Adrenal gland (tissue), 12 donors: ENCODE results near the gene RIPK1. TPM values are rescaled to one million over a fixed set of nuclear protein-coding genes. Genes with fewer than 3 reads are reported as not detected.

Experiments used
- DNase-seq, 7 donors: peaks; one replicate each; pipeline ENCODE4 v3.0.0-alpha.2; 2019 to 2020
- H3K27ac ChIP-seq, 5 donors: fragments of 200-600 bp; sonication (generic) in 4 of 5; 1 replicate in 3 of 5; 2 replicates in 2 of 5; pipeline versions ENCODE4 v1.5.1 to v1.8.0; 2016 to 2020; ENCODE audit warnings: mild to moderate bottlenecking in 1 of 5
- H3K27me3 ChIP-seq: fragments of 200-600 bp; 2 replicates; pipeline ENCODE4 v1.8.0; 2021
- H3K36me3 ChIP-seq, 2 donors: fragments of 200-600 bp; replicated peaks in 1 of 2; 1 replicate in 1 of 2; 2 replicates in 1 of 2; pipeline versions ENCODE4 v1.5.1 to v1.8.0; 2018 to 2022
- H3K4me1 ChIP-seq, 2 donors: fragments of 200-600 bp; replicated peaks in 1 of 2; 1 replicate in 1 of 2; 2 replicates in 1 of 2; pipeline versions ENCODE4 v1.5.1 to v1.8.0; 2018 to 2021
- H3K4me3 ChIP-seq, 4 donors: fragments of 200-600 bp; sonication (generic) in 3 of 4; one replicate each; pipeline ENCODE4 v1.5.1; 2016 to 2018
- H3K9me3 ChIP-seq, 3 donors: fragments of 200-600 bp; sonication (generic) in 1 of 3; replicated peaks in 1 of 3; 1 replicate in 2 of 3; 2 replicates in 1 of 3; pipeline versions ENCODE4 v1.5.1 to v1.8.0; 2016 to 2021
- CTCF ChIP-seq, 6 experiments: fragments of 450-650 bp in 4 of 6; fragments of 200-600 bp in 2 of 6; sonication (generic) in 1 of 6; IDR thresholded peaks; 1 replicate in 5 of 6; 2 replicates in 1 of 6; pipeline versions ENCODE4 v1.5.1 to v1.8.0; 2016 to 2021; ENCODE audit warnings: antibody characterized with exemption in 6 of 6, mild to moderate bottlenecking in 2 of 6, moderate library complexity in 1 of 6
- POLR2A ChIP-seq, 2 donors: fragments of 450-650 bp; IDR thresholded peaks; one replicate each; pipeline ENCODE4 v1.6.1; 2017; ENCODE audit warnings: antibody characterized with exemption in 2 of 2, mild to moderate bottlenecking in 2 of 2, moderate library complexity in 1 of 2
- WGBS, 4 donors: extraction: QIAGEN DNeasy Blood & Tissue Kit in 2 of 4; methylation state at CpG; one replicate each; pipeline versions ENCODE4 v1.1.5 to v1.1.7; 2013 to 2017; 5-methylcytosine and 5-hydroxymethylcytosine counted together
- intact Hi-C, 2 donors: fragments of 100-400 bp; cut with DNase I; formaldehyde crosslinking; loops; one replicate each; pipeline versions ENCODE4 v1.14.1 to v1.15.0; 2022 to 2023
- polyA plus RNA-seq, 3 donors: library from polyadenylated mRNA; stranded (reverse); fragments of 200-250 nt in 2 of 3; fragments of 350-450 nt in 1 of 3; fragmentation: Illumina TruSeq in 1 of 3; extraction: RNeasy Lipid Tissue Mini Kit (QIAGEN cat#74804) in 1 of 3; gene quantifications; one replicate each; pipeline ENCODE4 v1.2.3, GENCODE V29; 2013 to 2014
- small RNA-seq, 2 donors: library from RNA; depleted of rRNA; stranded (forward); fragments of <200 nt; gene quantifications; one replicate each; pipeline ENCODE3, GENCODE V24; 2016
- total RNA-seq, 9 donors: library from RNA; depleted of rRNA in 4 of 9; stranded (reverse); fragments of >200 nt in 4 of 9; fragments of 120-200 nt in 1 of 9; fragmentation: NEBNext Ultra II Directional in 1 of 9; extraction: Animal tissue kit (Norgen Biotek cat#: 25700) in 1 of 9; gene quantifications; one replicate each; pipeline versions ENCODE4 v1.1.0 to v1.2.4, GENCODE V29; 2013 to 2023
- donor health status: healthy with polysubstance abuse.
- donor health status: Bipolar disorder and iron deficiency.
- donor health status: DM: yes; HTN: yes; CAD: no.
- donor health status: DM: no; HTN: no; CAD: no.
- donor health status: DM: no; HTN: no; CAD: no.
- donor health status: DM: yes; HTN: yes; CAD: no.

RIPK1 gene
- total and polyA plus RNA-seq, 12 donors: 15.7 to 21.7 (median 20.3) TPM

DNA sequence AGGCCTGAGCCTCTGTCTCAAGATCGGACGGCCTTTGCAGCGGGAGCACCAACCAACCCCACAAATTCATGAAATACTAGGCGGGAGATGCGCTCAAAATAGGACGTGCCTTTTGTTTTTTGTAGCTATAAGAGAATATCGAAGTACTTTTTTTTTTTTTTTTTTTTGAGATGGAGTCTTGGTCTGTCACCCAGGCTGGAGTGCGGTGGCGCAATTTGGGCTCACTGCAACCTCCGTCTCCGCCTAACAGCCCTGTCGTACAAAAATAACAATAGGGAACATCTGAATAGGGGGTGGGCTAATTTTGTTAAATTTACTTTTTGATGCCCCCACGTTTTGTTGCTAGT lies 94.9 kb downstream of the RIPK1 start:
- 28 to 34% (median 29%) methylated on average over 13 of the region's 13 CpGs for WGBS, 4 donors
- Histone ChIP-seq H3K9me3 (no peaks in the 10 kb centered on the region), H3K36me3 (no peaks in the 10 kb centered on the region), H3K27me3 (no peaks in the 10 kb centered on the region), H3K27ac (peak overlapping the region in 1 of 5 donors; percentile 89), H3K4me1 (no peaks in the 10 kb centered on the region), H3K4me3 (peak overlapping the region in 1 of 4 donors; percentile 82)
- intact Hi-C loops: loop anchor here in 1 of 2 donors (10.0 kb wide), 1 partner anchor 82 kb away; no protein-coding TSS in a partner anchor
- TF ChIP-seq CTCF (IDR thresholded peaks at IDR 0.05) (no peak), POLR2A (IDR thresholded peaks at IDR 0.05) (no peak)
- peak in 1 of 7 donors; percentile 29 for DNase-seq

DNA sequence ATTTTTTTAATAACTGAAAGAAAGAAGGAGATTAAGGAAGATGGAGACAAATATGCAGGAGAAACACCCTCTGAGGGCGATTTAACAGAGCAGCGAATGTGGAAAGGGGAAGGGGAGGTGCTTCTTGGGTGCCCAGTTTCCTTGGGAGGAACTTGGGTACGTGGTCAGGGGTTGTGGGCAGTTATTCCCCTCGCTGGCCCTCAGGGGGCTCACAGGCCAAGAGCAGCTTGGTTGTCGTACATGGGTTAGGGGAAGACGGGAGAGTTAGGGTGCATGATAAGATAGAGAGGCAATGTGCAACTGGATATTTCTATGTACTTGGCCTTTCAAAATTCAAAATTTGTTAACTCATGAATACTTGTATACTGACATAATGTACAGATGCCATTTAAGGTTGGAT lies 96.1 kb downstream of the RIPK1 start:
- intact Hi-C loops: loop anchor here in 1 of 2 donors (10.0 kb wide), 1 partner anchor 80 kb away; no protein-coding TSS in a partner anchor
- H3K36me3 ChIP-seq: no peaks in the 10 kb centered on the region
- TF ChIP-seq CTCF (IDR thresholded peaks at IDR 0.05): no peak
- no peak for TF ChIP-seq POLR2A (IDR thresholded peaks at IDR 0.05)
- no peaks in the 10 kb centered on the region for H3K4me1 ChIP-seq
- H3K27ac ChIP-seq: no peak overlapping the region
- H3K4me3 ChIP-seq: no peak overlapping the region
- 79 to 90% (median 88%) methylated on average over 6 of the region's 6 CpGs for whole genome bisulfite sequencing, 4 donors
- no peaks in the 10 kb centered on the region for H3K27me3 ChIP-seq
- H3K9me3 ChIP-seq: no peaks in the 10 kb centered on the region
- DNase-seq: no peak

Small RNA genes lying within 50 kb of the gene (small RNA-seq; reads per million reads assigned to genes)
- 0 reads per million in 2 donors for gene AL133351.4
- 0 reads per million in 2 donors for gene RNA5SP201

Other genes starting within 250 kb of the RIPK1 start
- 100 to 1,000 TPM in 2 of 9 donors, 10 to 100 TPM in 7; 41.6 to 159 (median 62.7) TPM for gene SERPINB1, start 226.6 kb upstream of the RIPK1 start, total RNA-seq
- gene SERPINB1, start 226.6 kb upstream of the RIPK1 start, polyA plus RNA-seq: 100 to 1,000 TPM in 1 of 3 donors, 10 to 100 TPM in 2; 33.4 to 128 (median 56.2) TPM
- 10 to 100 TPM in 6 of 9 donors, 1 to 10 TPM in 3; 7.1 to 26.9 (median 18.3) TPM for gene SERPINB9, start 165.2 kb upstream of the RIPK1 start, total RNA-seq
- gene SERPINB9, start 165.2 kb upstream of the RIPK1 start, polyA plus RNA-seq: 10 to 100 TPM in 1 of 3 donors, 1 to 10 TPM in 2; 6.5 to 12.3 (median 7.4) TPM
- gene SERPINB6, start 96.9 kb upstream of the RIPK1 start, total RNA-seq: 100 to 1,000 TPM; 132 to 258 (median 198) TPM
- 100 to 1,000 TPM; 161 to 332 (median 229) TPM for gene SERPINB6, start 96.9 kb upstream of the RIPK1 start, polyA plus RNA-seq
- 100 to 1,000 TPM; 133 to 200 (median 157) TPM for gene NQO2, start 68.6 kb upstream of the RIPK1 start, total RNA-seq
- gene NQO2, start 68.6 kb upstream of the RIPK1 start, polyA plus RNA-seq: 100 to 1,000 TPM; 100 to 177 (median 158) TPM
- 10 to 100 TPM; 17.2 to 58.1 (median 23.4) TPM for gene BPHL, start 50.2 kb downstream of the RIPK1 start, total RNA-seq
- gene BPHL, start 50.2 kb downstream of the RIPK1 start, polyA plus RNA-seq: 10 to 100 TPM; 22.4 to 32.4 (median 27.2) TPM
- gene TUBB2A, start 89.0 kb downstream of the RIPK1 start, total RNA-seq: 10 to 100 TPM in 7 of 9 donors, 1 to 10 TPM in 2; 6.4 to 59.9 (median 21.9) TPM
- gene TUBB2A, start 89.0 kb downstream of the RIPK1 start, polyA plus RNA-seq: 10 to 100 TPM; 10.7 to 18.4 (median 13.6) TPM
- gene TUBB2B, start 159.2 kb downstream of the RIPK1 start, total RNA-seq: 10 to 100 TPM in 1 of 9 donors, 1 to 10 TPM in 6, under 1 TPM in 1, not detected in 1; 0.98 to 37.3 (median 1.9) TPM
- 1 to 10 TPM; 2.0 to 3.6 (median 3.2) TPM for gene TUBB2B, start 159.2 kb downstream of the RIPK1 start, polyA plus RNA-seq
- 10 to 100 TPM in 8 of 9 donors, 1 to 10 TPM in 1; 4.9 to 23.6 (median 19.5) TPM for gene PSMG4, start 190.5 kb downstream of the RIPK1 start, total RNA-seq
- gene PSMG4, start 190.5 kb downstream of the RIPK1 start, polyA plus RNA-seq: 10 to 100 TPM; 17.9 to 87.5 (median 55.7) TPM